GM19372 (cell line): ENCODE results near the gene GSK3B.

Experiments
- ATAC-seq: cut with Tn5 transposase; IDR thresholded peaks from one replicate; pipeline ENCODE4 v1.9.1; 2021; ENCODE audit warnings: mild to moderate bottlenecking, low read depth, moderate library complexity; ENCODE audit not compliant: unreplicated experiment

GSK3B gene

GRCh38 chr3:120098710-120099109 lies 4.5 kb upstream of the GSK3B start:
- ATAC-seq: no peak

- ATAC-seq: no peak
Measured at GRCh38 chr3:120095979-120096426, 1.8 kb upstream of the GSK3B start.

- peak; percentile 36 for ATAC-seq
Measured at GRCh38 chr3:120095226-120095978, 1.2 kb upstream of the GSK3B start.

- peak; percentile 59 for ATAC-seq
Measured at GRCh38 chr3:120094776-120095225, 554 bp upstream of the GSK3B start.

GRCh38 chr3:120093119-120093910 lies 932 bp downstream of the GSK3B start:
- ATAC-seq: no peak

- ATAC-seq: no peak
Measured at GRCh38 chr3:120092474-120092873, 1.8 kb downstream of the GSK3B start.

GRCh38 chr3:120090422-120090821 lies 3.8 kb downstream of the GSK3B start:
- ATAC-seq: no peak

- ATAC-seq: no peak
Measured at GRCh38 chr3:120089089-120089488, 5.2 kb downstream of the GSK3B start.

- ATAC-seq: no peak
Measured at GRCh38 chr3:120088622-120089021, 5.6 kb downstream of the GSK3B start.

GRCh38 chr3:120081719-120082118 lies 12.5 kb downstream of the GSK3B start:
- ATAC-seq: no peak

- no peak for ATAC-seq
Measured at GRCh38 chr3:120080836-120081235, 13.4 kb downstream of the GSK3B start.

- ATAC-seq: no peak
Measured at GRCh38 chr3:120077731-120078130, 16.5 kb downstream of the GSK3B start.

GRCh38 chr3:120072867-120073525 lies 21.3 kb downstream of the GSK3B start:
- ATAC-seq: no peak

- no peak for ATAC-seq
Measured at GRCh38 chr3:120071259-120071658, 23.0 kb downstream of the GSK3B start.

- no peak for ATAC-seq
Measured at GRCh38 chr3:120070263-120070981, 23.8 kb downstream of the GSK3B start.

GRCh38 chr3:120067083-120067482 lies 27.2 kb downstream of the GSK3B start:
- no peak for ATAC-seq

GRCh38 chr3:120066634-120067033 lies 27.6 kb downstream of the GSK3B start:
- no peak for ATAC-seq

- no peak for ATAC-seq
Measured at GRCh38 chr3:120064641-120065040, 29.6 kb downstream of the GSK3B start.

- no peak for ATAC-seq
Measured at GRCh38 chr3:120062474-120062873, 31.8 kb downstream of the GSK3B start.

GRCh38 chr3:120059081-120059864 lies 35.0 kb downstream of the GSK3B start:
- no peak for ATAC-seq
